ENCODE measurements around the gene TMEM39B. TPM values are rescaled to one million over a fixed set of nuclear protein-coding genes. Genes with fewer than 3 reads are reported as not detected.

TMEM39B gene
- total and polyA plus RNA-seq, 2 of the 4 experiments (the other 2 are of a cell fraction): 6.5 to 28.7 TPM

- H3K36me3 ChIP-seq (ENCODE audit: control insufficient read depth, insufficient read depth, low read length): peaks cover 48% of the 10 kb centered on the region
- CTCF ChIA-PET: interaction anchor here (1.0 kb wide), 1 partner anchor 97 kb away, joined by 3 read pairs; no protein-coding TSS in a partner anchor
- no peak overlapping the region for H3K27ac ChIP-seq (ENCODE audit: insufficient read depth, low read length)
Measured at GRCh38 chr1:32060914-32061313, 11.8 kb upstream of the TMEM39B start.

More at GRCh38 chr1:32060914-32061313, 11.8 kb upstream of the TMEM39B start:
- H4K8ac ChIP-seq (ENCODE audit: low read depth in 2 of 2, low read length in 2 of 2): no peak overlapping the region
- H3K27me3 ChIP-seq (ENCODE audit: control insufficient read depth, insufficient read depth, low read length): no peaks in the 10 kb centered on the region
- no peak overlapping the region for H3K4ac ChIP-seq (ENCODE audit: low read depth, low read length)
- H2BK20ac ChIP-seq (ENCODE audit: low read depth, low read length): no peak overlapping the region
- ATAC-seq (ENCODE audit: low read depth): no peak
- DNase-seq: no peak
- no peak overlapping the region for H2AK9ac ChIP-seq (replicated peaks; ENCODE audit: low read depth, low read length, poor library complexity)
- peaks cover 17 to 64% of the 10 kb centered on the region in 2 experiments for H3K79me1 ChIP-seq (ENCODE audit: low read depth in 1 of 2, low read length in 2 of 2)
- H3K18ac ChIP-seq (ENCODE audit: low read depth, low read length): no peak overlapping the region
- intact Hi-C loops (cut with micrococcal nuclease) (loop anchor here (10.0 kb wide), 1 partner anchor 266 kb away; no protein-coding TSS in a partner anchor), in situ Hi-C loops (cut with MboI; ENCODE audit: low sequenced_read_pairs) (no loop called here), dilution Hi-C loops (cut with HindIII; ENCODE audit: low sequenced_read_pairs, unreplicated experiment) (no loop called here)
- BruUV-seq (replicated peaks): no TSS peak
- H3K4me3 ChIP-seq (ENCODE audit: insufficient read depth, low read depth, low read length): no peak overlapping the region
- H4K5ac ChIP-seq (ENCODE audit: low read depth, low read length): no peak overlapping the region
- H2BK15ac ChIP-seq (ENCODE audit: low read depth, low read length): no peak overlapping the region
- H2AFZ ChIP-seq (replicated peaks; ENCODE audit: low read length, poor library complexity): no peak overlapping the region
- H3K23ac ChIP-seq (ENCODE audit: low read depth, low read length): no peak overlapping the region
- no peak overlapping the region for H4K91ac ChIP-seq (ENCODE audit: insufficient read depth, low read depth, low read length)
- H2BK120ac ChIP-seq (ENCODE audit: low read depth, low read length): no peak overlapping the region
- no peak overlapping the region for H3K9ac ChIP-seq (ENCODE audit: low read depth, low read length)
- H3K4me2 ChIP-seq (ENCODE audit: low read depth, low read length): no peak overlapping the region
- no peak overlapping the region for H2BK5ac ChIP-seq (ENCODE audit: low read depth, low read length, poor library complexity, severe bottlenecking)
- TF ChIP-seq MAFK (IDR thresholded peaks at IDR 0.05; ENCODE audit: low read depth, low read length) (no peak), ELK1 (IDR thresholded peaks at IDR 0.05; ENCODE audit: borderline replicate concordance, low read depth, low read length) (no peak), MAZ (IDR thresholded peaks at IDR 0.05; ENCODE audit: borderline replicate concordance, low read depth, low read length) (no peak), CTCF (conservative IDR thresholded peaks at IDR 0.05; ENCODE audit: low read depth, low read length) (no peak), POLR2A (IDR thresholded peaks at IDR 0.05; ENCODE audit: low read depth, low read length) (no peak)
- no peak overlapping the region for H3K56ac ChIP-seq (ENCODE audit: extremely low read depth, insufficient read depth, low read length)
- no peaks in the 10 kb centered on the region for H3K9me3 ChIP-seq (ENCODE audit: control insufficient read depth, insufficient read depth, low read length)
- H3K4me1 ChIP-seq (ENCODE audit: control insufficient read depth, insufficient read depth, low read length): peaks cover 14% of the 10 kb centered on the region
- peaks cover 32% of the 10 kb centered on the region for H4K20me1 ChIP-seq (ENCODE audit: insufficient read depth, low read length)
- POLR2A ChIA-PET (ENCODE audit: unreplicated experiment): interaction anchor here (0.5 kb wide), 1 partner anchor 150 kb away, joined by 5 read pairs; no protein-coding TSS in a partner anchor
- H2AK5ac ChIP-seq (ENCODE audit: low read depth, low read length): no peak overlapping the region
- peaks cover 14% of the 10 kb centered on the region for H3K9me1 ChIP-seq (ENCODE audit: insufficient read depth, low read length)
- H3K14ac ChIP-seq (replicated peaks; ENCODE audit: low read depth, low read length): peak overlapping the region; percentile 34; the same call in 1 of the 2 replicates

Data from IMR-90 (cell line).